Esophagus squamous epithelium (tissue), 4 donors: ENCODE measurements around the gene FERMT3.

ENCODE experiments used
- POLR2A ChIP-seq, 4 donors: fragments of 450-650 bp; IDR thresholded peaks; one replicate each; pipeline ENCODE4 v1.6.1; 2017; ENCODE audit warnings: antibody characterized with exemption in 4 of 4, mild to moderate bottlenecking in 4 of 4, moderate library complexity in 3 of 4
- TF ChIP-seq, protein P1 (sequence below), 6 experiments: fragments of 450-650 bp in 4 of 6; fragments of 200-600 bp in 2 of 6; sonication (generic) in 2 of 6; IDR thresholded peaks; one replicate each; pipeline ENCODE4 v1.5.1; 2016 to 2019; ENCODE audit warnings: antibody characterized with exemption in 6 of 6, mild to moderate bottlenecking in 4 of 6, moderate library complexity in 4 of 6

GRCh38 chr11:64225608-64226506 is 19.3 kb downstream of the FERMT3 start, which contains the start of the genes NUDT22 and TRPT1:
- peak in 2 of 4 donors; percentile 86 to 93 for TF ChIP-seq POLR2A (IDR thresholded peaks at IDR 0.05)
- TF ChIP-seq, protein P1, sequence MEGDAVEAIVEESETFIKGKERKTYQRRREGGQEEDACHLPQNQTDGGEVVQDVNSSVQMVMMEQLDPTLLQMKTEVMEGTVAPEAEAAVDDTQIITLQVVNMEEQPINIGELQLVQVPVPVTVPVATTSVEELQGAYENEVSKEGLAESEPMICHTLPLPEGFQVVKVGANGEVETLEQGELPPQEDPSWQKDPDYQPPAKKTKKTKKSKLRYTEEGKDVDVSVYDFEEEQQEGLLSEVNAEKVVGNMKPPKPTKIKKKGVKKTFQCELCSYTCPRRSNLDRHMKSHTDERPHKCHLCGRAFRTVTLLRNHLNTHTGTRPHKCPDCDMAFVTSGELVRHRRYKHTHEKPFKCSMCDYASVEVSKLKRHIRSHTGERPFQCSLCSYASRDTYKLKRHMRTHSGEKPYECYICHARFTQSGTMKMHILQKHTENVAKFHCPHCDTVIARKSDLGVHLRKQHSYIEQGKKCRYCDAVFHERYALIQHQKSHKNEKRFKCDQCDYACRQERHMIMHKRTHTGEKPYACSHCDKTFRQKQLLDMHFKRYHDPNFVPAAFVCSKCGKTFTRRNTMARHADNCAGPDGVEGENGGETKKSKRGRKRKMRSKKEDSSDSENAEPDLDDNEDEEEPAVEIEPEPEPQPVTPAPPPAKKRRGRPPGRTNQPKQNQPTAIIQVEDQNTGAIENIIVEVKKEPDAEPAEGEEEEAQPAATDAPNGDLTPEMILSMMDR (IDR thresholded peaks at IDR 0.05): peak in 3 of 6 experiments; percentile 18 to 37 (median 32)
